A549 (cell line): Measurements from ENCODE around the gene TRAF4.

Experiments used
- POLR2A ChIP-seq: IDR thresholded peaks from 2 replicates; pipeline ENCODE4 v1.6.1; 2012; ENCODE audit warnings: mild to moderate bottlenecking, low read length
- RFX5 ChIP-seq: fragments of 450-650 bp; IDR thresholded peaks from 2 replicates; pipeline ENCODE4 v1.7.1; 2014; ENCODE audit warnings: antibody characterized with exemption, mild to moderate bottlenecking, moderate library complexity
- SREBF2 ChIP-seq: fragments of 450-650 bp; IDR thresholded peaks from 2 replicates; pipeline ENCODE4 v1.6.1; 2014; ENCODE audit warnings: mild to moderate bottlenecking, moderate library complexity
- TF ChIP-seq, protein P1 (sequence below): fragments of >200 bp; sonication (Bioruptor Twin); formaldehyde crosslinking; IDR thresholded peaks from 3 replicates; pipeline ENCODE4 v1.5.1; 2016

DNA sequence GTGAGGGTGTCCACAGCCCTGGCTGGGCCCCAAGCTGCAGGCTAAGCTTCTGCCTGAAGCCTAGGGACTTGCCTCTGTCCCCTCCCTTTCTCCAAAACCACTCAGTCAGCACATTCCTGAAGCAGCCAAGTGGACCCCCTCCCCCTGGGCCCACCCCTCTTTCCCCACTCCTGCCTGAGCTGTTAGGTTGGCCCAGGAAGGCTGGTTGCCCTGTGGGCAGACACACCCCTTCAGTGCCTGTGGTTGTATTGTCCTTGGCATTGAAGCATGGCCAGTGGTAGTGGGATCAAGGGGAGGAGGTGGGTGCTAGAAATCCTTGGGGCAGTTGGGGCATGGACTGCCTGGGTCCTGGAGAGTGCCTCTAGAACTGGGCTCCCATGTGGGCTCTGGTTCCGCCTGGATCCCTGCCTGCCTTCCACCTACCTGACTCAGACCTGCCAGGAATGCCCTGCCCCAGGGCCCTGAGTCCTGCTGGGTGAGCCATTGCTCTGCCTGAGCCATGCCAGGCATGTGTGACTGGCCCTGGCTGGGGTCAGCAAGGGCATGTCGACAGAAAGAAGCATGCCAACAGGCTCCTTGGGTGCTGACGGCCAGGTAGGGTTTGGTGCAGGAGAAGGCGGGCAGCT, 2.1 kb downstream of the TRAF4 start:
- TF ChIP-seq POLR2A (0 out of 2 replicates have a peak, but pooled peaks have one; percentile 9), RFX5 (no peak), SREBF2 (no peak)
- TF ChIP-seq, protein P1, sequence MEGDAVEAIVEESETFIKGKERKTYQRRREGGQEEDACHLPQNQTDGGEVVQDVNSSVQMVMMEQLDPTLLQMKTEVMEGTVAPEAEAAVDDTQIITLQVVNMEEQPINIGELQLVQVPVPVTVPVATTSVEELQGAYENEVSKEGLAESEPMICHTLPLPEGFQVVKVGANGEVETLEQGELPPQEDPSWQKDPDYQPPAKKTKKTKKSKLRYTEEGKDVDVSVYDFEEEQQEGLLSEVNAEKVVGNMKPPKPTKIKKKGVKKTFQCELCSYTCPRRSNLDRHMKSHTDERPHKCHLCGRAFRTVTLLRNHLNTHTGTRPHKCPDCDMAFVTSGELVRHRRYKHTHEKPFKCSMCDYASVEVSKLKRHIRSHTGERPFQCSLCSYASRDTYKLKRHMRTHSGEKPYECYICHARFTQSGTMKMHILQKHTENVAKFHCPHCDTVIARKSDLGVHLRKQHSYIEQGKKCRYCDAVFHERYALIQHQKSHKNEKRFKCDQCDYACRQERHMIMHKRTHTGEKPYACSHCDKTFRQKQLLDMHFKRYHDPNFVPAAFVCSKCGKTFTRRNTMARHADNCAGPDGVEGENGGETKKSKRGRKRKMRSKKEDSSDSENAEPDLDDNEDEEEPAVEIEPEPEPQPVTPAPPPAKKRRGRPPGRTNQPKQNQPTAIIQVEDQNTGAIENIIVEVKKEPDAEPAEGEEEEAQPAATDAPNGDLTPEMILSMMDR: no peak
